Measurements from ENCODE around the gene NMRAL1.

NMRAL1 gene

GRCh38 chr16:4474192-4474961, at the start of gene NMRAL1:
TSS of gene NMRAL1 (minus strand) at chr16:4474625. CDS start at chr16:4474132, 493 bp downstream.
- peak; percentile 85 for DNase-seq (ENCODE audit: insufficient read length, low spot score)
- peak; percentile 81 for FAIRE-seq

GRCh38 chr16:4523686-4524085, 49.3 kb upstream of the NMRAL1 start:
- DNase-seq (ENCODE audit: insufficient read length, low spot score), result no peak
- no peak for FAIRE-seq

GRCh38 chr16:4522051-4522581, 47.7 kb upstream of the NMRAL1 start:
- no peak for FAIRE-seq
- DNase-seq (ENCODE audit: insufficient read length, low spot score), result no peak

GRCh38 chr16:4520913-4521312, 46.5 kb upstream of the NMRAL1 start:
- DNase-seq (ENCODE audit: insufficient read length, low spot score) (no peak), FAIRE-seq (no peak)

GRCh38 chr16:4519274-4520058, 45.0 kb upstream of the NMRAL1 start:
- FAIRE-seq (no peak), DNase-seq (ENCODE audit: insufficient read length, low spot score) (no peak)

GRCh38 chr16:4517812-4518680, 43.6 kb upstream of the NMRAL1 start:
- DNase-seq (ENCODE audit: insufficient read length, low spot score) (no peak), FAIRE-seq (no peak)

- FAIRE-seq (peak; percentile 97), DNase-seq (ENCODE audit: insufficient read length, low spot score) (no peak)
Observed at GRCh38 chr16:4515611-4516233, 41.3 kb upstream of the NMRAL1 start.

GRCh38 chr16:4514606-4515005, 40.2 kb upstream of the NMRAL1 start:
- FAIRE-seq, result no peak

GRCh38 chr16:4513881-4514280, 39.5 kb upstream of the NMRAL1 start:
- FAIRE-seq (no peak), DNase-seq (ENCODE audit: insufficient read length, low spot score) (no peak)

More at GRCh38 chr16:4514606-4515005, 40.2 kb upstream of the NMRAL1 start:
- DNase-seq (ENCODE audit: insufficient read length, low spot score), result no peak

- no peak for DNase-seq (ENCODE audit: insufficient read length, low spot score)
- no peak for FAIRE-seq
Observed at GRCh38 chr16:4513086-4513860, 38.8 kb upstream of the NMRAL1 start.

- no peak for DNase-seq (ENCODE audit: insufficient read length, low spot score)
- no peak for FAIRE-seq
Observed at GRCh38 chr16:4512473-4512872, 38.0 kb upstream of the NMRAL1 start.

GRCh38 chr16:4511441-4512082, 37.1 kb upstream of the NMRAL1 start:
- no peak for FAIRE-seq
- DNase-seq (ENCODE audit: insufficient read length, low spot score), result no peak

- FAIRE-seq, result no peak
- DNase-seq (ENCODE audit: insufficient read length, low spot score), result no peak
Observed at GRCh38 chr16:4510747-4511426, 36.5 kb upstream of the NMRAL1 start.

- DNase-seq (ENCODE audit: insufficient read length, low spot score) (no peak), FAIRE-seq (no peak)
Observed at GRCh38 chr16:4510131-4510530, 35.7 kb upstream of the NMRAL1 start.

- FAIRE-seq (no peak), DNase-seq (ENCODE audit: insufficient read length, low spot score) (no peak)
Observed at GRCh38 chr16:4509420-4509819, 35.0 kb upstream of the NMRAL1 start.

GRCh38 chr16:4508806-4509205, 34.4 kb upstream of the NMRAL1 start:
- DNase-seq (ENCODE audit: insufficient read length, low spot score) (no peak), FAIRE-seq (no peak)

GRCh38 chr16:4507588-4508345, 33.3 kb upstream of the NMRAL1 start:
- DNase-seq (ENCODE audit: insufficient read length, low spot score) (no peak), FAIRE-seq (no peak)

GRCh38 chr16:4506450-4506849, 32.0 kb upstream of the NMRAL1 start:
- DNase-seq (ENCODE audit: insufficient read length, low spot score) (peak; percentile 38), FAIRE-seq (peak; percentile 98)

All from GM19239 (cell line).